GM23338 (cell line): Measurements from ENCODE around the gene ITGB5.

Source experiments
- CREB1 ChIP-seq: fragments of 250-450 bp; sonication (Bioruptor Pico); IDR thresholded peaks from 2 replicates; pipeline ENCODE4 v1.5.0; 2020; ENCODE audit warnings: low read depth, mild to moderate bottlenecking, moderate library complexity
- EZH2 ChIP-seq: fragments of 200-600 bp; sonication (generic); IDR thresholded peaks from one replicate; pipeline ENCODE4 v1.8.0; 2017; ENCODE audit warnings: antibody characterized with exemption, mild to moderate bottlenecking, low read depth; ENCODE audit not compliant: unreplicated experiment
- EZH2phosphoT487 ChIP-seq: fragments of 200-600 bp; sonication (generic); IDR thresholded peaks from one replicate; pipeline ENCODE4 v1.8.1; 2018; ENCODE audit warnings: antibody characterized with exemption; ENCODE audit not compliant: unreplicated experiment
- JUNB ChIP-seq: IDR thresholded peaks from one replicate; pipeline ENCODE4 v1.6.1; 2016; ENCODE audit warnings: antibody characterized with exemption; ENCODE audit not compliant: unreplicated experiment
- POLR2AphosphoS5 ChIP-seq: IDR thresholded peaks from 2 replicates; pipeline ENCODE4 v1.6.1; 2016; ENCODE audit warnings: antibody characterized with exemption, low read depth
- STAT1 ChIP-seq: IDR thresholded peaks from one replicate; pipeline ENCODE4 v1.6.1; 2016; ENCODE audit warnings: antibody characterized with exemption; ENCODE audit not compliant: unreplicated experiment
- ZNF331 ChIP-seq: fragments of 250-450 bp; sonication (Bioruptor Pico); IDR thresholded peaks from 2 replicates; pipeline ENCODE4 v1.5.0; 2020; ENCODE audit warnings: low read depth, mild to moderate bottlenecking, moderate library complexity
- TF ChIP-seq, protein P1 (sequence below), 2 experiments: fragments of 200-600 bp in 1 of 2; sonication (generic) in 1 of 2; conservative IDR thresholded peaks; 2 replicates each; pipeline versions ENCODE4 v1.5.1 to v1.6.1; 2016 to 2017; ENCODE audit warnings: antibody characterized with exemption in 2 of 2, low read depth in 2 of 2, mild to moderate bottlenecking in 2 of 2, moderate library complexity in 1 of 2
- TF ChIP-seq, protein P2 (sequence below): IDR thresholded peaks from one replicate; pipeline ENCODE4 v1.6.1; 2018; ENCODE audit warnings: antibody characterized with exemption; ENCODE audit not compliant: unreplicated experiment

DNA sequence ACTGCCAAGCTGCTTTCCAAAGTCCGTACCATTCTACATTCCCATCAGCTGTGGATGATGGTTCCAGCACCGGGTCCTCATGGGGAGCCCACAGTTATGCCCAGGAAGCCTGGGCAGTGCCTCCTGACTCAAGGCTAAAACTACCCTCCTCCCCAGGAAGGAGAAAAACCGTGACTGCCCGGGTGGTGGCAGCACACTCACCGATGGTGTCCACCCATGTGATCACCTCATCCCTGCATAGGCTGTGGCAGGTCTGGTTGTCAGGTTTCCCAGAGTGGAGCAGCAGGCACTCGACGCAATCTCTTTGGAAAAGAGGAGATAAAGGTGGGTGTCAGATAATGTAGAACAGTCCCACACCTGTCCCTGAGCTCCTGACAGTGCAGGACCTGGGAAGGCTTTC, 118.4 kb downstream of the ITGB5 start:
- TF ChIP-seq CREB1 (CRISPR knock-in tag) (no peak), EZH2 (no peak), EZH2phosphoT487 (no peak), POLR2AphosphoS5 (no peak), STAT1 (no peak), ZNF331 (no peak), JUNB (no peak)
- TF ChIP-seq, protein P1, sequence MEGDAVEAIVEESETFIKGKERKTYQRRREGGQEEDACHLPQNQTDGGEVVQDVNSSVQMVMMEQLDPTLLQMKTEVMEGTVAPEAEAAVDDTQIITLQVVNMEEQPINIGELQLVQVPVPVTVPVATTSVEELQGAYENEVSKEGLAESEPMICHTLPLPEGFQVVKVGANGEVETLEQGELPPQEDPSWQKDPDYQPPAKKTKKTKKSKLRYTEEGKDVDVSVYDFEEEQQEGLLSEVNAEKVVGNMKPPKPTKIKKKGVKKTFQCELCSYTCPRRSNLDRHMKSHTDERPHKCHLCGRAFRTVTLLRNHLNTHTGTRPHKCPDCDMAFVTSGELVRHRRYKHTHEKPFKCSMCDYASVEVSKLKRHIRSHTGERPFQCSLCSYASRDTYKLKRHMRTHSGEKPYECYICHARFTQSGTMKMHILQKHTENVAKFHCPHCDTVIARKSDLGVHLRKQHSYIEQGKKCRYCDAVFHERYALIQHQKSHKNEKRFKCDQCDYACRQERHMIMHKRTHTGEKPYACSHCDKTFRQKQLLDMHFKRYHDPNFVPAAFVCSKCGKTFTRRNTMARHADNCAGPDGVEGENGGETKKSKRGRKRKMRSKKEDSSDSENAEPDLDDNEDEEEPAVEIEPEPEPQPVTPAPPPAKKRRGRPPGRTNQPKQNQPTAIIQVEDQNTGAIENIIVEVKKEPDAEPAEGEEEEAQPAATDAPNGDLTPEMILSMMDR (conservative IDR thresholded peaks at IDR 0.05; ENCODE audit: low read depth in 2 of 2) = peak; percentile 38 to 65
- TF ChIP-seq, protein P2, sequence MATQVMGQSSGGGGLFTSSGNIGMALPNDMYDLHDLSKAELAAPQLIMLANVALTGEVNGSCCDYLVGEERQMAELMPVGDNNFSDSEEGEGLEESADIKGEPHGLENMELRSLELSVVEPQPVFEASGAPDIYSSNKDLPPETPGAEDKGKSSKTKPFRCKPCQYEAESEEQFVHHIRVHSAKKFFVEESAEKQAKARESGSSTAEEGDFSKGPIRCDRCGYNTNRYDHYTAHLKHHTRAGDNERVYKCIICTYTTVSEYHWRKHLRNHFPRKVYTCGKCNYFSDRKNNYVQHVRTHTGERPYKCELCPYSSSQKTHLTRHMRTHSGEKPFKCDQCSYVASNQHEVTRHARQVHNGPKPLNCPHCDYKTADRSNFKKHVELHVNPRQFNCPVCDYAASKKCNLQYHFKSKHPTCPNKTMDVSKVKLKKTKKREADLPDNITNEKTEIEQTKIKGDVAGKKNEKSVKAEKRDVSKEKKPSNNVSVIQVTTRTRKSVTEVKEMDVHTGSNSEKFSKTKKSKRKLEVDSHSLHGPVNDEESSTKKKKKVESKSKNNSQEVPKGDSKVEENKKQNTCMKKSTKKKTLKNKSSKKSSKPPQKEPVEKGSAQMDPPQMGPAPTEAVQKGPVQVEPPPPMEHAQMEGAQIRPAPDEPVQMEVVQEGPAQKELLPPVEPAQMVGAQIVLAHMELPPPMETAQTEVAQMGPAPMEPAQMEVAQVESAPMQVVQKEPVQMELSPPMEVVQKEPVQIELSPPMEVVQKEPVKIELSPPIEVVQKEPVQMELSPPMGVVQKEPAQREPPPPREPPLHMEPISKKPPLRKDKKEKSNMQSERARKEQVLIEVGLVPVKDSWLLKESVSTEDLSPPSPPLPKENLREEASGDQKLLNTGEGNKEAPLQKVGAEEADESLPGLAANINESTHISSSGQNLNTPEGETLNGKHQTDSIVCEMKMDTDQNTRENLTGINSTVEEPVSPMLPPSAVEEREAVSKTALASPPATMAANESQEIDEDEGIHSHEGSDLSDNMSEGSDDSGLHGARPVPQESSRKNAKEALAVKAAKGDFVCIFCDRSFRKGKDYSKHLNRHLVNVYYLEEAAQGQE = no peak
